HG02678 (cell line): ENCODE results near the gene TNFAIP8L3.

ENCODE experiments used
- ATAC-seq: cut with Tn5 transposase; IDR thresholded peaks from one replicate; pipeline ENCODE4 v1.9.1; 2021; ENCODE audit warnings: mild to moderate bottlenecking, moderate library complexity; ENCODE audit not compliant: unreplicated experiment

Gene TNFAIP8L3

GRCh38 chr15:51090753-51091152 is 4.0 kb downstream of the TNFAIP8L3 start:
- no peak for ATAC-seq

- ATAC-seq, result no peak
These were observed 4.8 kb downstream of the TNFAIP8L3 start for GRCh38 chr15:51089699-51090453.

- ATAC-seq, result no peak
These were observed 5.7 kb downstream of the TNFAIP8L3 start for GRCh38 chr15:51089041-51089440.

- no peak for ATAC-seq
These were observed 6.1 kb downstream of the TNFAIP8L3 start for GRCh38 chr15:51088585-51088984.

- ATAC-seq, result no peak
These were observed 7.2 kb downstream of the TNFAIP8L3 start for GRCh38 chr15:51087513-51087912.

- no peak for ATAC-seq
These were observed 8.3 kb downstream of the TNFAIP8L3 start for GRCh38 chr15:51086409-51086808.

- ATAC-seq, result no peak
These were observed 8.9 kb downstream of the TNFAIP8L3 start for GRCh38 chr15:51085764-51086163.

GRCh38 chr15:51083641-51084166 is 11.0 kb downstream of the TNFAIP8L3 start:
- ATAC-seq, result no peak

- ATAC-seq, result no peak
These were observed 12.5 kb downstream of the TNFAIP8L3 start for GRCh38 chr15:51082246-51082645.

- no peak for ATAC-seq
These were observed 14.4 kb downstream of the TNFAIP8L3 start for GRCh38 chr15:51080286-51080685.

- no peak for ATAC-seq
These were observed 15.5 kb downstream of the TNFAIP8L3 start for GRCh38 chr15:51079226-51079625.

- ATAC-seq, result peak; percentile 59
These were observed 17.2 kb downstream of the TNFAIP8L3 start for GRCh38 chr15:51077221-51078153.

- no peak for ATAC-seq
These were observed 18.0 kb downstream of the TNFAIP8L3 start for GRCh38 chr15:51076524-51077220.

GRCh38 chr15:51075826-51076523 is 18.7 kb downstream of the TNFAIP8L3 start:
- no peak for ATAC-seq

- no peak for ATAC-seq
These were observed 19.3 kb downstream of the TNFAIP8L3 start for GRCh38 chr15:51075364-51075763.

- ATAC-seq, result no peak
These were observed 19.8 kb downstream of the TNFAIP8L3 start for GRCh38 chr15:51074926-51075325.

GRCh38 chr15:51071578-51071977 is 23.1 kb downstream of the TNFAIP8L3 start:
- no peak for ATAC-seq

- ATAC-seq, result no peak
These were observed 24.7 kb downstream of the TNFAIP8L3 start for GRCh38 chr15:51069983-51070382.

- no peak for ATAC-seq
These were observed 27.2 kb downstream of the TNFAIP8L3 start for GRCh38 chr15:51067510-51067909.

- ATAC-seq, result no peak
These were observed 28.9 kb downstream of the TNFAIP8L3 start for GRCh38 chr15:51065781-51066180.
